Measurements from ENCODE around the gene BTG3. TPM values are rescaled to one million over a fixed set of nuclear protein-coding genes. Genes with fewer than 3 reads are reported as not detected.

BTG3 gene
- total RNA-seq, 1 donor from 2014 or later: 17.1 TPM

DNA sequence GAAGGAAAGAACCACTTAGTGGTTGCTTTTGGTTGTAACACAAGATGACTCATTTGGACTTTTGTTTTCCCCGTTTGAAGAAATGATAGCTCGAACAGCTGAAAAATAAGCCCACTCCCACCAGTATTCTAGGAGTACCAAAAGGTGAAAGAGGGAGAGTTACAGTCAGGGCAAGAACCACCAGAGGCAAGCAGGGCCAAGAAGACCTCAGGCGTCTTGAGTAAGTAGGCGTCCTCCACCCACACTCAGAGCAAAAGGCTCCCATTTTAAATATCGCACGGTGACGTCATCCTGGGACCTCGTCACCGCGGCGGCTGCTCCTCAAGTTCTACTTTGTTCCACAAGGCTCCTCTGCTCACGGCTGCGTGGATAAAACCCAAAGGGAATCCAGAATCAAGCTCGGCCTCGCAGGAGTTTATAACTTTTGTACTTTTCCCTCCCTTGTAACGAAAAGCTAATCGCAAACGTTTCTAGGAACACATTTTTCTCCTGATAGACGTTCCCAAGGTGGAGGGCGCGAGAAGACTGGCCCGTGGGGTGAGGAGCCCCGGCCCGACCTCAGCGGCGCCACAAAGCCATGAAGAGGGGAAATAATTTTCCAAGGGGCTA, 1.2 kb downstream of the BTG3 start:
- Mint-ChIP-seq H3K9me3 (no peaks in the 10 kb centered on the region), H3K27ac (peak overlapping the region; percentile 94), H3K4me3 (peak overlapping the region; percentile 93), H3K36me3 (ENCODE audit: low read depth) (peaks cover 21% of the 10 kb centered on the region), H3K27me3 (no peaks in the 10 kb centered on the region), H3K4me1 (peaks cover 18% of the 10 kb centered on the region)
- intact Hi-C loops (cut with micrococcal nuclease): loop anchor here (1.0 to 5.0 kb wide), 5 partner anchors 21 to 1879 kb away; partner anchors contain the start of genes C21orf91 and CXADR
- TF ChIP-seq, protein P1, sequence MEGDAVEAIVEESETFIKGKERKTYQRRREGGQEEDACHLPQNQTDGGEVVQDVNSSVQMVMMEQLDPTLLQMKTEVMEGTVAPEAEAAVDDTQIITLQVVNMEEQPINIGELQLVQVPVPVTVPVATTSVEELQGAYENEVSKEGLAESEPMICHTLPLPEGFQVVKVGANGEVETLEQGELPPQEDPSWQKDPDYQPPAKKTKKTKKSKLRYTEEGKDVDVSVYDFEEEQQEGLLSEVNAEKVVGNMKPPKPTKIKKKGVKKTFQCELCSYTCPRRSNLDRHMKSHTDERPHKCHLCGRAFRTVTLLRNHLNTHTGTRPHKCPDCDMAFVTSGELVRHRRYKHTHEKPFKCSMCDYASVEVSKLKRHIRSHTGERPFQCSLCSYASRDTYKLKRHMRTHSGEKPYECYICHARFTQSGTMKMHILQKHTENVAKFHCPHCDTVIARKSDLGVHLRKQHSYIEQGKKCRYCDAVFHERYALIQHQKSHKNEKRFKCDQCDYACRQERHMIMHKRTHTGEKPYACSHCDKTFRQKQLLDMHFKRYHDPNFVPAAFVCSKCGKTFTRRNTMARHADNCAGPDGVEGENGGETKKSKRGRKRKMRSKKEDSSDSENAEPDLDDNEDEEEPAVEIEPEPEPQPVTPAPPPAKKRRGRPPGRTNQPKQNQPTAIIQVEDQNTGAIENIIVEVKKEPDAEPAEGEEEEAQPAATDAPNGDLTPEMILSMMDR (IDR thresholded peaks at IDR 0.05): no peak
- peak; percentile 47 for ATAC-seq (ENCODE audit: low read depth)
- CTCF ChIA-PET: interaction anchor here (1.2 kb wide), 1 partner anchor 62 kb away, joined by 3 read pairs; no protein-coding TSS in a partner anchor
- peak; percentile 62 for DNase-seq
- POLR2A ChIA-PET: interaction anchor here (0.7 to 1.2 kb wide), 2 partner anchors 206 to 210 kb away, joined by 3 read pairs; no protein-coding TSS in a partner anchor

DNA sequence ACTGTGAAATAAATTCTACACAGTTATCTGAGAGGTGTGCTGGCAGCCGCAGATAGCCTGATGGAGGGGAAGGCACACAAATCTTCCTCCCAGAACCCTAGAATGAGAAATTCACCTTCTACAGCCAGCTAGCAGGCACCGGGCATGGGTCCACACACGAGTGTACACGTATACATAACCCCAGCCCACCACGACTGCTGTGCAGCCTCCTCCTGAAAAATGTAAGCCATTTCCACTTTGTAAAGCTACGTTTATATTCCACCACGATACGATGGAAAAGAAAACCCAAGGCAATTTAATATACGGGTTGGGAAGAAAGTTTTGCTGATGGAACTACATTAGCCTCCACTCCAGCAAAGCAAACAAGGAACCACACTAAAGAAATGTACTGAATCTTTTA, 1.8 kb downstream of the BTG3 start:
- DNase-seq (no peak), ATAC-seq (ENCODE audit: low read depth) (no peak)
- peaks cover 18% of the 10 kb centered on the region for H3K4me1 Mint-ChIP-seq
- H3K27ac Mint-ChIP-seq: peak overlapping the region; percentile 94
- TF ChIP-seq, protein P1 (IDR thresholded peaks at IDR 0.05): no peak
- intact Hi-C loops (cut with micrococcal nuclease): loop anchor here (1.0 to 5.0 kb wide), 5 partner anchors 20 to 1879 kb away; partner anchors contain the start of genes C21orf91 and CXADR
- H3K4me3 Mint-ChIP-seq: peak overlapping the region; percentile 93
- ChIA-PET CTCF (no interaction called here), POLR2A (no interaction called here)
- H3K9me3 Mint-ChIP-seq: no peaks in the 10 kb centered on the region
- no peaks in the 10 kb centered on the region for H3K27me3 Mint-ChIP-seq
- peaks cover 21% of the 10 kb centered on the region for H3K36me3 Mint-ChIP-seq (ENCODE audit: low read depth)

DNA sequence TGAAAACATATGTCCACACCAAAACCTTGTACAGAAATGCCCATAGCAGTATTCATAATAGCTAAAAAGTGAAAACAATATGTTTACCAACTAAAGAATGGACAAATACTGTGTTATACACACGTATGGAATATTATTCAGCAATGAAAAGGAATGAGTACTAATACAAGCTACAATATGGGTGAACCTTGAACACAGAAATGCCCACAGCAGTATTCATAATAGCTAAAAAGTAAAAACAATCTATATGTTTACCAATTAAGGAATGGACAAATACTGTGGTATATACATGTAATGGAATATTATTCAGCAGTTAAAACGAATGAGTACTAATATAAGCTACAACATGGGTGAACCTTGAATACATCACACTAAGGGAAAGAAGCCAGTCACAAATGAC, 3.0 kb downstream of the BTG3 start:
- no peak overlapping the region for H3K4me3 Mint-ChIP-seq
- DNase-seq (no peak), ATAC-seq (ENCODE audit: low read depth) (no peak)
- peaks cover 24% of the 10 kb centered on the region for H3K36me3 Mint-ChIP-seq (ENCODE audit: low read depth)
- ChIA-PET CTCF (interaction anchor here (1.1 kb wide), 1 partner anchor 223 kb away, joined by 3 read pairs; no protein-coding TSS in a partner anchor), POLR2A (interaction anchor here (0.6 kb wide), 1 partner anchor 27 kb away, joined by 3 read pairs; no protein-coding TSS in a partner anchor)
- TF ChIP-seq, protein P1 (IDR thresholded peaks at IDR 0.05): no peak
- H3K9me3 Mint-ChIP-seq: no peaks in the 10 kb centered on the region
- intact Hi-C loops (cut with micrococcal nuclease): loop anchor here (2.0 to 5.0 kb wide), 4 partner anchors 19 to 1877 kb away; partner anchors contain the start of gene CXADR
- H3K27ac Mint-ChIP-seq: no peak overlapping the region
- H3K4me1 Mint-ChIP-seq: peaks cover 18% of the 10 kb centered on the region
- H3K27me3 Mint-ChIP-seq: no peaks in the 10 kb centered on the region

DNA sequence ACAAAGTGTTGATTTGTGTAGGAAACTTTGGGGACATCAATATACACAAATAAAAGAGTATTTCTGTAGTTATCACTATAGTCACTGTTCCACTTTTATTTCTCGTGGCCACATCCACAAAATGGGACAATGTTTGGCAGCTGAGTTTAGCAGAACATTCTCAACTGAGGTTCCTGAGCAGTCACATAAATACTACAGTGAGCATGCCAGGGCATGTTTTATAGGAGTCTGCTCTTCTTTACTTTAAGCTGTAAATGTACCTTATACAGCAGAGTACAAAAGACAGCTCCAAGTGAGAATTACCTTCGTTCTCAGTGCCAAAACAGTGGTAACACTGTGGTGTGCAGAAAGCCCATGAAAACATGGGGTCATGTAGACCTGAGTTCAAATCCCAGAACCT, 5.0 kb downstream of the BTG3 start:
- intact Hi-C loops (cut with micrococcal nuclease): no loop called here
- CTCF ChIA-PET: no interaction called here
- H3K4me1 Mint-ChIP-seq: peaks cover 14% of the 10 kb centered on the region
- TF ChIP-seq, protein P1 (IDR thresholded peaks at IDR 0.05): no peak
- no peak for ATAC-seq (ENCODE audit: low read depth)
- POLR2A ChIA-PET: no interaction called here
- DNase-seq: no peak
- no peaks in the 10 kb centered on the region for H3K9me3 Mint-ChIP-seq
- no peak overlapping the region for H3K4me3 Mint-ChIP-seq
- peaks cover 42% of the 10 kb centered on the region for H3K36me3 Mint-ChIP-seq (ENCODE audit: low read depth)
- H3K27me3 Mint-ChIP-seq: no peaks in the 10 kb centered on the region
- no peak overlapping the region for H3K27ac Mint-ChIP-seq

DNA sequence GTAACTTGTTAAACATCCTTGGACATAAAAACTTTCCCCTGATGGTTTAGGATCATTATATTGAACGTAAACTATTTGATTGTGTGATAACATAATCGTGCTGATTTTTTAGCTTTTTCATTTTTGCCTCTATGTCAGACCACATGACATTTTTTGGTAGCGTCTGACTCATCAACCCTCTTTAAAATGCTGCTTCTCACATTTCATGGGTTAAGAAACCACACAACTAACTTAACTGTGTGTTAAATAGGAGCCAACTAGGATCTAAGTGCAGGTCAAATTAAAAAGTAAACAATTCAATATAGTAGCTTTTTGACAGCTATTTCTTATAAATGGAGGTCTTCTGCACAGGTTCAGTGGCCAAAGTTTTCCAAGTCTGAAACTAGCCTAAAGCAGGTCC, 9.8 kb downstream of the BTG3 start:
- Mint-ChIP-seq H3K9me3 (no peaks in the 10 kb centered on the region), H3K27ac (no peak overlapping the region), H3K4me3 (no peak overlapping the region), H3K27me3 (no peaks in the 10 kb centered on the region), H3K4me1 (peaks cover 8% of the 10 kb centered on the region), H3K36me3 (ENCODE audit: low read depth) (peaks cover 57% of the 10 kb centered on the region)
- DNase-seq (no peak), ATAC-seq (ENCODE audit: low read depth) (no peak)
- intact Hi-C loops (cut with micrococcal nuclease): no loop called here
- ChIA-PET POLR2A (no interaction called here), CTCF (no interaction called here)
- TF ChIP-seq, protein P1 (IDR thresholded peaks at IDR 0.05): no peak
